Left lung (tissue), 10 donors: ENCODE measurements around the gene OR14C36. TPM values are rescaled to one million over a fixed set of nuclear protein-coding genes. Genes with fewer than 3 reads are reported as not detected.

Experiments
- ATAC-seq: fragments of 200-7000 bp; cut with Tn5 transposase; one replicate; pipeline ENCODE4 v1.9.1; 2020; ENCODE audit warnings: moderate library complexity
- DNase-seq, 4 donors: peaks; one replicate each; pipeline ENCODE4 v3.0.0-alpha.2; 2013 to 2020
- H3K27ac ChIP-seq, 2 donors: fragments of 200-600 bp; sonication (generic) in 1 of 2; one replicate each; pipeline versions ENCODE4 v1.5.0 to v1.8.0; 2020 to 2021
- H3K27me3 ChIP-seq, 2 donors: fragments of 200-600 bp; sonication (generic) in 1 of 2; one replicate each; pipeline versions ENCODE4 v1.5.0 to v1.8.0; 2020 to 2021
- H3K36me3 ChIP-seq, 2 donors: fragments of 200-600 bp; sonication (generic) in 1 of 2; one replicate each; pipeline versions ENCODE4 v1.5.0 to v1.8.0; 2020 to 2021
- H3K4me1 ChIP-seq, 2 donors: fragments of 200-600 bp; one replicate each; pipeline ENCODE4 v1.8.0; 2021
- H3K4me3 ChIP-seq, 2 donors: fragments of 200-600 bp; sonication (generic) in 1 of 2; one replicate each; pipeline versions ENCODE4 v1.5.0 to v1.8.0; 2020 to 2021; ENCODE audit warnings: mild to moderate bottlenecking in 1 of 2
- H3K9me3 ChIP-seq, 2 donors: fragments of 200-600 bp; sonication (generic) in 1 of 2; one replicate each; pipeline versions ENCODE4 v1.5.0 to v1.8.0; 2020 to 2021
- intact Hi-C, 2 donors: fragments of 100-400 bp; cut with DNase I; formaldehyde crosslinking; loops; one replicate each; pipeline versions ENCODE4 v1.11.2 to v1.14.2; 2022
- polyA plus RNA-seq, 6 donors: library from polyadenylated mRNA; unstranded; fragments of 120-200 nt; gene quantifications; one replicate each; pipeline ENCODE4 v1.2.1, GENCODE V29; 2013; ENCODE audit not compliant: insufficient read length in 6 of 6
- total RNA-seq, 2 donors: library from RNA; stranded (reverse); fragmentation: NEBNext Ultra II Directional; extraction: Animal tissue kit (Norgen Biotek cat#: 25700); gene quantifications; one replicate each; pipeline ENCODE4 v1.2.1, GENCODE V29; 2021
- TF ChIP-seq, protein P1 (sequence below), 2 donors: fragments of 200-600 bp; sonication (generic) in 1 of 2; IDR thresholded peaks; one replicate each; pipeline versions ENCODE4 v1.5.0 to v1.8.0; 2021; ENCODE audit warnings: antibody characterized with exemption in 2 of 2
- donor health status: DM: no; HTN: yes; CAD: no.
- donor health status: DM: no; HTN: no; CAD: no.

Gene OR14C36
- total and polyA plus RNA-seq, 8 donors: not detected

DNA sequence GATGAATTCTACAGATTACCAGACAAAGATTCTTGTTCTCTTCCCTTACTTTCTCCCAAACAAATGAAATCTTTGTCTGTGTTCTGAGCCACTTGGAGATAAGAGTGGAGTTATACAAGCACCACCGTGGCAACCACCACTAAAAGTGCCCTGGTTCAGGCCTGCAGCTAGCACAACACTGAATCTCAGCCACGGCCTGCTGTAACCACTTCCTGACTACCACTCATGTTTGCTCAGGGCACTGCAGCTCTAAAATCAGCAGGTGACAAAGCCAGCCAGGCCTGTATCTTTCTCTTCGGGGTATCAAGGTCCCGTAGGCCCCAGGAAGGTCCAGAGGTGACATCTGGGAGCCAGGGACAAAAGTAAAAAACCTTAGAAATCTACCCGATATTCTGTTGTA is 23.8 kb downstream of the OR14C36 start:
- Histone ChIP-seq H3K4me1 (no peaks in the 10 kb centered on the region), H3K27ac (no peak overlapping the region), H3K4me3 (no peak overlapping the region), H3K9me3 (no peaks in the 10 kb centered on the region), H3K27me3 (no peaks in the 10 kb centered on the region), H3K36me3 (no peaks in the 10 kb centered on the region)
- DNase-seq: no peak
- ATAC-seq: no peak
- intact Hi-C loops: no loop called here
- TF ChIP-seq, protein P1, sequence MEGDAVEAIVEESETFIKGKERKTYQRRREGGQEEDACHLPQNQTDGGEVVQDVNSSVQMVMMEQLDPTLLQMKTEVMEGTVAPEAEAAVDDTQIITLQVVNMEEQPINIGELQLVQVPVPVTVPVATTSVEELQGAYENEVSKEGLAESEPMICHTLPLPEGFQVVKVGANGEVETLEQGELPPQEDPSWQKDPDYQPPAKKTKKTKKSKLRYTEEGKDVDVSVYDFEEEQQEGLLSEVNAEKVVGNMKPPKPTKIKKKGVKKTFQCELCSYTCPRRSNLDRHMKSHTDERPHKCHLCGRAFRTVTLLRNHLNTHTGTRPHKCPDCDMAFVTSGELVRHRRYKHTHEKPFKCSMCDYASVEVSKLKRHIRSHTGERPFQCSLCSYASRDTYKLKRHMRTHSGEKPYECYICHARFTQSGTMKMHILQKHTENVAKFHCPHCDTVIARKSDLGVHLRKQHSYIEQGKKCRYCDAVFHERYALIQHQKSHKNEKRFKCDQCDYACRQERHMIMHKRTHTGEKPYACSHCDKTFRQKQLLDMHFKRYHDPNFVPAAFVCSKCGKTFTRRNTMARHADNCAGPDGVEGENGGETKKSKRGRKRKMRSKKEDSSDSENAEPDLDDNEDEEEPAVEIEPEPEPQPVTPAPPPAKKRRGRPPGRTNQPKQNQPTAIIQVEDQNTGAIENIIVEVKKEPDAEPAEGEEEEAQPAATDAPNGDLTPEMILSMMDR (IDR thresholded peaks at IDR 0.05): no peak

DNA sequence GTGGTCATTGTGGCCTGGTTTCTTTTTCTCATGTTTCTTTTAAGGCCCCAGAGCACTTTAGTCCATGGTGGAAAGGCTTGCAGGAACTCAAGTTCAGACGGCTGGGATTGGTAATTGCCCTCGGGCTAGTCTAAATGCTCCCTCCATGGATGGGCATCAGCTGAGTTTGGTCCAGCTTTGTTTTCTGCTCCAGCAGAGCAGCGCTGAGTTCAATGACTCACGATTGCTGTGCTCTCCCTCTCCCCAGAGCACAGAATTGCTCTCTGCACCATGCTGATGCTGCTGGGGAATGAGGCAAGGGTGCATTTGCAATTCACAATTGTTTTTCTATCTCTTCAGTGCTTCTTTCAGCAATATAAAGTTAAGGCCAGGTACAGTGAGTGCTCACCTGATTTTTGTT is 25.2 kb downstream of the OR14C36 start:
- no peak for ATAC-seq
- Histone ChIP-seq H3K27me3 (no peaks in the 10 kb centered on the region), H3K36me3 (no peaks in the 10 kb centered on the region)

DNA sequence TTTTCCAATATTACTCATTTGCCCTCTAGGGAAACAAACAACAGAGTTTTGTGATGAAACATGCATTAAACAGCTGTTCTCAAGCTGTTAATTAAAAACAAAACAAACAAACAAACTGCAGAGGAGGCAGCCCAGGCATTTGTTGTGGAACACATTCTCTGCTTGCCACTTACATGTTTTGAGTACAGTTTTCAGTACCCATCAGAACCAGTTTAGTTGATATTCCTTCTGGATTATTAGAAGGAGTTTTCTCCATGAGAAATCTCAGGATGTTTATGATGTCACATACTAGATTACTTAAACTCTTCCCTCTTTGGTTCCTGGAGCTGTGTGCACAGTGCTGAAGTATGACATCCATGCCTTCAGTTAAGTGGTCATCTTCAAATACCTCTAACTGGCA is 26.9 kb downstream of the OR14C36 start, which contains the start of gene OR2T6:
Gene OR2T6 (plus strand): TSS at position 301 of the 400 bp plus-strand sequence. CDS start 11,863 bp downstream, outside the sequence.
- Histone ChIP-seq H3K27me3 (no peaks in the 10 kb centered on the region), H3K4me1 (no peaks in the 10 kb centered on the region), H3K4me3 (no peak within 1 kb of the TSS), H3K27ac (no peak within 1 kb of the TSS), H3K36me3 (no peaks in the 10 kb centered on the region), H3K9me3 (no peaks in the 10 kb centered on the region)
- DNase-seq (no peak), ATAC-seq (no peak)
- intact Hi-C loops: no loop called here
- TF ChIP-seq, protein P1 (IDR thresholded peaks at IDR 0.05): no peak

More for the DNA sequence above, 25.2 kb downstream of the OR14C36 start:
- H3K9me3 ChIP-seq: no peaks in the 10 kb centered on the region
- DNase-seq: no peak
- H3K27ac ChIP-seq: no peak overlapping the region
- no peak overlapping the region for H3K4me3 ChIP-seq
- TF ChIP-seq, protein P1 (IDR thresholded peaks at IDR 0.05): no peak
- no peaks in the 10 kb centered on the region for H3K4me1 ChIP-seq
- intact Hi-C loops: no loop called here

DNA sequence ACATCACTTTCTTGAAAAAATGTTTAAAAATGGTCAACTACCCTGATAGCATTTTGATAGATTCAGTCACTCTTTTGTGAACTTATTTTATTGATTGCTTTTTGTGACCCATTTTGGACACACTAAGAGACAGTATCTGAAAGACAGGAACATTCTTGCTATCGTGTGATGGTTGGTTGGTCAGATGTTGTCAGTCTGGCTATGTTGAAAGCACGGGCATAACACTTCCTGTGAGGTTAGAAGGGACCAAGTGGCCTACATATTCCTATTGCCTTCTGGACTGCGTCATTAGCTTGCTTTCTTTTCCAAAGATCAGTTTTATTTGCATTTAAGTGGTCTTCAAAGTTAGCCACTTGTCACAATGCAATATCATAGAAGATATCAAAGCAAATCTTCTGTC is 28.3 kb downstream of the OR14C36 start:
- TF ChIP-seq, protein P1 (IDR thresholded peaks at IDR 0.05): no peak
- ATAC-seq (no peak), DNase-seq (no peak)
- no peak overlapping the region for H3K4me3 ChIP-seq
- H3K9me3 ChIP-seq: no peaks in the 10 kb centered on the region
- H3K27ac ChIP-seq: no peak overlapping the region
- H3K27me3 ChIP-seq: no peaks in the 10 kb centered on the region
- no peaks in the 10 kb centered on the region for H3K4me1 ChIP-seq
- no peaks in the 10 kb centered on the region for H3K36me3 ChIP-seq
- intact Hi-C loops: no loop called here

DNA sequence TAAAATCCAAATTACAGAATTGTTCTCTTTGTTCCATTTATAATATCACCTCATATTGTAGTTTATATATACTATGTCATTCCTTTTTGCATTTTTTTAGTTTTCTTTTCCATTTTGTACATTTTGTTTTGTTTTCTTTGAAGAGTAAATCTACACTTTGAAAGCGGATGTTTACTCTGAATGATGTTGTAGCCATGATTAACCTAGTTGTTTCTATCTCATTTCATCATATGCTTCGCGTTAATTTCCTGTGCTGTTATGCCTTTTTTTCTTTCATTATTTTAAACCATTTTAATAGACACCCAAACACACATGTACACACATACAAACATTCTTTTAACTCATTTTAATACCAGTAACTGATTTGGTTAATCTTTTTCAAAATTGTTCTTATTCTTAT is 32.3 kb downstream of the OR14C36 start:
- intact Hi-C loops: no loop called here
- no peak overlapping the region for H3K4me3 ChIP-seq
- no peaks in the 10 kb centered on the region for H3K9me3 ChIP-seq
- H3K36me3 ChIP-seq: no peaks in the 10 kb centered on the region
- no peak overlapping the region for H3K27ac ChIP-seq
- TF ChIP-seq, protein P1 (IDR thresholded peaks at IDR 0.05): no peak
- no peak for DNase-seq
- no peak for ATAC-seq
- no peaks in the 10 kb centered on the region for H3K4me1 ChIP-seq
- no peaks in the 10 kb centered on the region for H3K27me3 ChIP-seq
